Endodermal cell (in vitro differentiated cells): ENCODE measurements around the gene SWT1. TPM values are rescaled to one million over a fixed set of nuclear protein-coding genes. Genes with fewer than 3 reads are reported as not detected.

Experiments
- DNase-seq: peaks from one replicate; pipeline ENCODE4 v3.0.0-alpha.2; 2017
- H3K27ac ChIP-seq: 2 replicates; pipeline ENCODE4 v1.5.1; 2013; ENCODE audit warnings: mild to moderate bottlenecking, low read depth, low read length, moderate library complexity
- H3K27me3 ChIP-seq: 2 replicates; pipeline ENCODE4 v1.6.1; 2013; ENCODE audit warnings: mild to moderate bottlenecking, low read length, moderate library complexity; ENCODE audit not compliant: insufficient read depth, control insufficient read depth, poor library complexity, severe bottlenecking
- H3K36me3 ChIP-seq: 2 replicates; pipeline ENCODE4 v1.7.0; 2013; ENCODE audit warnings: mild to moderate bottlenecking, low read length, moderate library complexity; ENCODE audit not compliant: control insufficient read depth, insufficient read depth
- H3K4me1 ChIP-seq: one replicate; pipeline ENCODE4 v1.7.0; 2013; ENCODE audit warnings: low read length; ENCODE audit not compliant: control insufficient read depth, insufficient read depth
- H3K4me3 ChIP-seq: 2 replicates; pipeline ENCODE4 v1.5.1; 2013; ENCODE audit warnings: mild to moderate bottlenecking, low read length, moderate library complexity
- H3K9ac ChIP-seq: 2 replicates; pipeline ENCODE4 v1.6.1; 2013; ENCODE audit warnings: mild to moderate bottlenecking, low read length, moderate library complexity; ENCODE audit not compliant: poor library complexity, severe bottlenecking; ENCODE audit errors: extremely low read depth
- H3K9me3 ChIP-seq: 2 replicates; pipeline ENCODE4 v1.6.1; 2013; ENCODE audit warnings: mild to moderate bottlenecking, low read length, moderate library complexity; ENCODE audit not compliant: control insufficient read depth
- H3K27ac Mint-ChIP-seq: 2 replicates; pipeline ENCODE4 v1.8.0; 2020; ENCODE audit warnings: mixed read lengths
- H3K27me3 Mint-ChIP-seq: 2 replicates; pipeline ENCODE4 v1.8.0; 2021; ENCODE audit warnings: mild to moderate bottlenecking, mixed read lengths; ENCODE audit not compliant: insufficient read depth
- H3K36me3 Mint-ChIP-seq: 2 replicates; pipeline ENCODE4 v1.8.0; 2020; ENCODE audit warnings: low read depth, mixed read lengths
- H3K4me1 Mint-ChIP-seq: 2 replicates; pipeline ENCODE4 v1.8.0; 2020; ENCODE audit warnings: mixed read lengths
- H3K4me3 Mint-ChIP-seq: 2 replicates; pipeline ENCODE4 v1.8.0; 2020; ENCODE audit warnings: mild to moderate bottlenecking, moderate library complexity, mixed read lengths
- H3K9me3 Mint-ChIP-seq: 2 replicates; pipeline ENCODE4 v1.8.0; 2020; ENCODE audit warnings: mild to moderate bottlenecking, mixed read lengths
- WGBS, 2 experiments: methylation state at CpG; one replicate each; pipeline versions ENCODE4 v1.1.5 to v1.1.7; 2013; ENCODE audit warnings: missing lambda C conversion rate in 2 of 2, mixed read lengths in 1 of 2; ENCODE audit not compliant: insufficient coverage in 1 of 2, insufficient read length in 1 of 2; 5-methylcytosine and 5-hydroxymethylcytosine counted together
- total RNA-seq, 2 donors: library from RNA; stranded (reverse); fragmentation: NEBNext Ultra II Directional in 1 of 2; extraction: Animal tissue kit (Norgen Biotek cat#: 25700) in 1 of 2; gene quantifications; 2 replicates in 1 of 2; 3 replicates in 1 of 2; pipeline ENCODE4 v1.2.1, GENCODE V29; 2021
- TF ChIP-seq, protein P1 (sequence below): fragments of 200-600 bp; sonication (generic); conservative IDR thresholded peaks from 2 replicates; pipeline ENCODE4 v1.5.0; 2021; ENCODE audit warnings: antibody characterized with exemption, mild to moderate bottlenecking

Gene SWT1
- total RNA-seq, 2 donors from 2014 or later = 9.7 to 13.4 TPM

- Histone ChIP-seq H3K9ac (no peak overlapping the region), H3K27ac (no peak overlapping the region), H3K4me3 (no peak overlapping the region), H3K9me3 (no peaks in the 10 kb centered on the region), H3K36me3 (peaks cover 43% of the 10 kb centered on the region), H3K4me1 (no peaks in the 10 kb centered on the region), H3K27me3 (no peaks in the 10 kb centered on the region)
- Mint-ChIP-seq H3K36me3 (peaks cover 38% of the 10 kb centered on the region), H3K27me3 (no peaks in the 10 kb centered on the region), H3K9me3 (no peaks in the 10 kb centered on the region), H3K4me3 (no peak overlapping the region), H3K4me1 (no peaks in the 10 kb centered on the region), H3K27ac (no peak overlapping the region)
- TF ChIP-seq, protein P1, sequence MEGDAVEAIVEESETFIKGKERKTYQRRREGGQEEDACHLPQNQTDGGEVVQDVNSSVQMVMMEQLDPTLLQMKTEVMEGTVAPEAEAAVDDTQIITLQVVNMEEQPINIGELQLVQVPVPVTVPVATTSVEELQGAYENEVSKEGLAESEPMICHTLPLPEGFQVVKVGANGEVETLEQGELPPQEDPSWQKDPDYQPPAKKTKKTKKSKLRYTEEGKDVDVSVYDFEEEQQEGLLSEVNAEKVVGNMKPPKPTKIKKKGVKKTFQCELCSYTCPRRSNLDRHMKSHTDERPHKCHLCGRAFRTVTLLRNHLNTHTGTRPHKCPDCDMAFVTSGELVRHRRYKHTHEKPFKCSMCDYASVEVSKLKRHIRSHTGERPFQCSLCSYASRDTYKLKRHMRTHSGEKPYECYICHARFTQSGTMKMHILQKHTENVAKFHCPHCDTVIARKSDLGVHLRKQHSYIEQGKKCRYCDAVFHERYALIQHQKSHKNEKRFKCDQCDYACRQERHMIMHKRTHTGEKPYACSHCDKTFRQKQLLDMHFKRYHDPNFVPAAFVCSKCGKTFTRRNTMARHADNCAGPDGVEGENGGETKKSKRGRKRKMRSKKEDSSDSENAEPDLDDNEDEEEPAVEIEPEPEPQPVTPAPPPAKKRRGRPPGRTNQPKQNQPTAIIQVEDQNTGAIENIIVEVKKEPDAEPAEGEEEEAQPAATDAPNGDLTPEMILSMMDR = no peak
- no peak for DNase-seq
- WGBS, 2 experiments = 81 to 97% methylated on average over 4 of the region's 5 CpGs
Measured at GRCh38 chr1:185292237-185292636, 135.3 kb downstream of the SWT1 start.

GRCh38 chr1:185293967-185294542 is 137.1 kb downstream of the SWT1 start:
- Histone ChIP-seq H3K27me3 (no peaks in the 10 kb centered on the region), H3K4me3 (no peak overlapping the region), H3K36me3 (peaks cover 57% of the 10 kb centered on the region), H3K9me3 (no peaks in the 10 kb centered on the region), H3K27ac (no peak overlapping the region), H3K4me1 (no peaks in the 10 kb centered on the region), H3K9ac (no peak overlapping the region)
- DNase-seq = no peak
- WGBS, 2 experiments = 100% methylated on average over 1 of the region's 1 CpG
- H3K4me1 Mint-ChIP-seq = no peaks in the 10 kb centered on the region
- H3K9me3 Mint-ChIP-seq = no peaks in the 10 kb centered on the region
- no peak overlapping the region for H3K4me3 Mint-ChIP-seq
- H3K27ac Mint-ChIP-seq = no peak overlapping the region
- H3K36me3 Mint-ChIP-seq = peaks cover 55% of the 10 kb centered on the region
- TF ChIP-seq, protein P1 = no peak
- H3K27me3 Mint-ChIP-seq = no peaks in the 10 kb centered on the region

DNA sequence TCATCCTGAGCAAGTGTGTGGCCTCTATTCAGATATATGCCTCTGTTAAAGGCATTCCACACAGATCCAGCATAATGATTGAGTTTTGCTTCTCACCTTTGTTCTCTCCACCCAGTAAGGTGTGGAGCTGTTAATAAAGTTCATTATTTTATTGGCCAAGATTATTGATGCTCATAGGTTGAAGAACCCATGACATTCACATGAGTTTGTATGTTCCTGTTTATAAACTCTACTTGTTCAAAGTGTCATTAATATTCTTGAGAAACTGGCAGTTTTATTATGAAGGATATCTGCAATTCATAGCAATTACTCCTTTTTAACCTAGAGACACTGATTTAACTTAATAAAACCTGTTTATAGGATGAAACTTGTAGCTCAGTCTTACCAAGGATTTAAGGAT is 138.1 kb downstream of the SWT1 start:
- H3K36me3 ChIP-seq = peaks cover 68% of the 10 kb centered on the region
- no peaks in the 10 kb centered on the region for H3K4me1 ChIP-seq
- H3K4me1 Mint-ChIP-seq = no peaks in the 10 kb centered on the region
- H3K27me3 Mint-ChIP-seq = no peaks in the 10 kb centered on the region
- TF ChIP-seq, protein P1 = no peak
- no peaks in the 10 kb centered on the region for H3K9me3 Mint-ChIP-seq
- H3K4me3 ChIP-seq = no peak overlapping the region
- H3K27ac Mint-ChIP-seq = no peak overlapping the region
- DNase-seq = no peak
- peaks cover 54% of the 10 kb centered on the region for H3K36me3 Mint-ChIP-seq
- no peaks in the 10 kb centered on the region for H3K27me3 ChIP-seq
- H3K9ac ChIP-seq = no peak overlapping the region
- no peaks in the 10 kb centered on the region for H3K9me3 ChIP-seq
- no peak overlapping the region for H3K27ac ChIP-seq
- no peak overlapping the region for H3K4me3 Mint-ChIP-seq
